Lower leg skin (tissue), 3 donors: ENCODE results near the gene ANKRD7.

Source experiments
- POLR2A ChIP-seq, 2 donors: fragments of 450-650 bp; IDR thresholded peaks; one replicate each; pipeline ENCODE4 v1.6.1; 2016 to 2017; ENCODE audit warnings: antibody characterized with exemption in 2 of 2, mild to moderate bottlenecking in 1 of 2, moderate library complexity in 1 of 2
- TF ChIP-seq, protein P1 (sequence below), 3 donors: fragments of 450-650 bp; IDR thresholded peaks; one replicate each; pipeline ENCODE4 v1.5.1; 2016; ENCODE audit warnings: antibody characterized with exemption in 3 of 3, mild to moderate bottlenecking in 3 of 3, moderate library complexity in 2 of 3

DNA sequence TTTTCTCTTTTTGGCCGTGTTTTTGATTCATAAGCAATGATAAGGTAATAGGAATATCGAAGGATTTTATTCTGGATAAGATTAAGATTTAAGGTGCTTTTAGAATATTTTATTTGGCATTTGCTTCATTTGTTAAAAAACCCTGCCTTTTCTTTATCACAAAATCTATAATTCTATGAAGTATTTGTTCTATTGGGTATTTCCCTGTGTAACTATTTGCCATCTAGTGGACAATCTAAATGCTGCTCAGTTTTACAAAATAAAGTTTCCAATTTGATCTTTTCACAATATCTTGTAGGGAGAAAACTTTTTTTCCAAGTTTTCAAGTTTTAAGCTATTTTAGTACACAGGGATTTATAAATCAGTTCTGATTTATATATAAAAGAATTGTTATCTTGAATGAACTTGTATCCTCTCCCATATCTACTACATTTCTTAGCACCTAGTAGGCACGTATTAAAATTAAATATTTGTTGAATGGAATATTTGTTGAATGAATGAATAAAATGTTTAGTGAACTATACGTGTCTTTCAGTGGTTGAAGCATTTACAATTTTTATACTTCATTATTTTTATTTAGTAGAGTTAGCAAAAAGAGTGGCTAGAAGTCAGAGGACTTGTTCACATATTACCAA is 26.5 kb downstream of the ANKRD7 start:
- TF ChIP-seq, protein P1, sequence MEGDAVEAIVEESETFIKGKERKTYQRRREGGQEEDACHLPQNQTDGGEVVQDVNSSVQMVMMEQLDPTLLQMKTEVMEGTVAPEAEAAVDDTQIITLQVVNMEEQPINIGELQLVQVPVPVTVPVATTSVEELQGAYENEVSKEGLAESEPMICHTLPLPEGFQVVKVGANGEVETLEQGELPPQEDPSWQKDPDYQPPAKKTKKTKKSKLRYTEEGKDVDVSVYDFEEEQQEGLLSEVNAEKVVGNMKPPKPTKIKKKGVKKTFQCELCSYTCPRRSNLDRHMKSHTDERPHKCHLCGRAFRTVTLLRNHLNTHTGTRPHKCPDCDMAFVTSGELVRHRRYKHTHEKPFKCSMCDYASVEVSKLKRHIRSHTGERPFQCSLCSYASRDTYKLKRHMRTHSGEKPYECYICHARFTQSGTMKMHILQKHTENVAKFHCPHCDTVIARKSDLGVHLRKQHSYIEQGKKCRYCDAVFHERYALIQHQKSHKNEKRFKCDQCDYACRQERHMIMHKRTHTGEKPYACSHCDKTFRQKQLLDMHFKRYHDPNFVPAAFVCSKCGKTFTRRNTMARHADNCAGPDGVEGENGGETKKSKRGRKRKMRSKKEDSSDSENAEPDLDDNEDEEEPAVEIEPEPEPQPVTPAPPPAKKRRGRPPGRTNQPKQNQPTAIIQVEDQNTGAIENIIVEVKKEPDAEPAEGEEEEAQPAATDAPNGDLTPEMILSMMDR (IDR thresholded peaks at IDR 0.05), result no peak
- TF ChIP-seq POLR2A (IDR thresholded peaks at IDR 0.05), result no peak
